A673 (cell line): ENCODE results near the gene MR1.

Experiments
- CTCF ChIP-seq: fragments of 300-800, 200-600 bp; sonication (generic); conservative IDR thresholded peaks from 2 replicates; pipeline ENCODE4 v1.5.1; 2017; ENCODE audit warnings: low read depth, mild to moderate bottlenecking, antibody characterized with exemption, low read length, moderate library complexity, mixed read lengths
- EZH2 ChIP-seq: fragments of 200-600 bp; sonication (generic); IDR thresholded peaks from 2 replicates; pipeline ENCODE4 v1.6.1; 2017; ENCODE audit warnings: borderline replicate concordance, low read depth, mild to moderate bottlenecking, mixed read lengths, antibody characterized with exemption, low read length; ENCODE audit not compliant: poor library complexity, severe bottlenecking

- TF ChIP-seq CTCF (no peak), EZH2 (no peak)
These were observed 20.6 kb upstream of the MR1 start for GRCh38 chr1:181013144-181013543.
